ENCODE data around the gene LATS2.

The LATS2 gene

GRCh38 chr13:21033856-21034602, 27.4 kb downstream of the LATS2 start:
- TF ChIP-seq SP1 (IDR thresholded peaks at IDR 0.05) (no peak), LEF1 (IDR thresholded peaks at IDR 0.05; ENCODE audit: borderline replicate concordance) (no peak), ELF4 (IDR thresholded peaks at IDR 0.05) (no peak), SUZ12 (IDR thresholded peaks at IDR 0.05) (no peak), FOXA1 (IDR thresholded peaks at IDR 0.05) (no peak), ZNF384 (IDR thresholded peaks at IDR 0.05) (no peak), L3MBTL2 (conservative IDR thresholded peaks at IDR 0.05) (no peak)
- TF ChIP-seq, protein P1, sequence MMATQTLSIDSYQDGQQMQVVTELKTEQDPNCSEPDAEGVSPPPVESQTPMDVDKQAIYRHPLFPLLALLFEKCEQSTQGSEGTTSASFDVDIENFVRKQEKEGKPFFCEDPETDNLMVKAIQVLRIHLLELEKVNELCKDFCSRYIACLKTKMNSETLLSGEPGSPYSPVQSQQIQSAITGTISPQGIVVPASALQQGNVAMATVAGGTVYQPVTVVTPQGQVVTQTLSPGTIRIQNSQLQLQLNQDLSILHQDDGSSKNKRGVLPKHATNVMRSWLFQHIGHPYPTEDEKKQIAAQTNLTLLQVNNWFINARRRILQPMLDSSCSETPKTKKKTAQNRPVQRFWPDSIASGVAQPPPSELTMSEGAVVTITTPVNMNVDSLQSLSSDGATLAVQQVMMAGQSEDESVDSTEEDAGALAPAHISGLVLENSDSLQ (IDR thresholded peaks at IDR 0.05), result no peak
- no peak for DNase-seq (ENCODE audit: extremely low spot score)
- POLR2A ChIA-PET, result no interaction called here
- CTCF ChIA-PET, result interaction anchor here (0.6 kb wide), 1 partner anchor 1437 kb away, joined by 4 read pairs; no protein-coding TSS in a partner anchor

GRCh38 chr13:21033212-21033840, 28.1 kb downstream of the LATS2 start:
- no peak for TF ChIP-seq FOXM1 (IDR thresholded peaks at IDR 0.05; ENCODE audit: borderline replicate concordance)
- no peak for TF ChIP-seq CTBP1 (IDR thresholded peaks at IDR 0.05; ENCODE audit: borderline replicate concordance)
- POLR2A ChIA-PET, result no interaction called here
- no peak for DNase-seq (ENCODE audit: extremely low spot score)

DNA sequence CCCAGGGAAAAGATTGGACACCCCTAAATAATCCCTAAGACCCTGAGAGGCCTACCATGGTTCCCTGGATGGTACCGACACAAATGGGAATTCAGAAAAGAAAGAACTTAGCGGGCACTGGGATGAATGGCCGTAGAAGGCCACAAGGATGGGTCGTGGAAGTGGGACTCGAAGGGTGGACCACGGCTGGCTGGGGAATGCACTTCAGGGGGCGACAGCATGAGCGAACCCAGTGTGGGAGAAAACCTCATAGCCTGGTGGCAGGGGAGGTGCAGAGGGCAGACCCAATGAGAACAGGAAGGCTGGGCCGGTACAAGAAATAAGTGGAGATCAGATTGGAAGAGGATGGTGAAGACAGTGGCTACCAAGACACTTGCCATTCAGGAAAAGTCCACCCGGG, 28.7 kb downstream of the LATS2 start:
- no peak for TF ChIP-seq HDGF (IDR thresholded peaks at IDR 0.05; ENCODE audit: borderline replicate concordance)
- no peak for TF ChIP-seq SP1 (IDR thresholded peaks at IDR 0.05)
- TF ChIP-seq FOXA1 (IDR thresholded peaks at IDR 0.05), result no peak
- no peak for TF ChIP-seq SUZ12 (IDR thresholded peaks at IDR 0.05)
- no peak for TF ChIP-seq TARDBP (IDR thresholded peaks at IDR 0.05)
- TF ChIP-seq LEF1 (IDR thresholded peaks at IDR 0.05; ENCODE audit: borderline replicate concordance), result no peak
- TF ChIP-seq L3MBTL2 (conservative IDR thresholded peaks at IDR 0.05), result no peak
- TF ChIP-seq ZNF384 (IDR thresholded peaks at IDR 0.05), result no peak
- no peak for TF ChIP-seq CTBP1 (IDR thresholded peaks at IDR 0.05; ENCODE audit: borderline replicate concordance)
- TF ChIP-seq, protein P1 (IDR thresholded peaks at IDR 0.05), result no peak
- no peak for TF ChIP-seq FOXM1 (IDR thresholded peaks at IDR 0.05; ENCODE audit: borderline replicate concordance)
- ChIA-PET CTCF (interaction anchor here (0.6 kb wide), 1 partner anchor 9 kb away, joined by 6 read pairs; no protein-coding TSS in a partner anchor), POLR2A (no interaction called here)
- DNase-seq (ENCODE audit: extremely low spot score), result no peak

More at GRCh38 chr13:21033212-21033840, 28.1 kb downstream of the LATS2 start:
- CTCF ChIA-PET, result interaction anchor here (0.6 kb wide), 1 partner anchor 9 kb away, joined by 6 read pairs; no protein-coding TSS in a partner anchor

- no peak for DNase-seq (ENCODE audit: extremely low spot score)
- CTCF ChIA-PET, result no interaction called here
- TF ChIP-seq SP1 (IDR thresholded peaks at IDR 0.05) (no peak), L3MBTL2 (conservative IDR thresholded peaks at IDR 0.05) (no peak), FOXM1 (IDR thresholded peaks at IDR 0.05; ENCODE audit: borderline replicate concordance) (no peak), BHLHE40 (IDR thresholded peaks at IDR 0.05; ENCODE audit: borderline replicate concordance) (no peak), FOXA1 (IDR thresholded peaks at IDR 0.05) (no peak), ELF4 (IDR thresholded peaks at IDR 0.05) (no peak), TARDBP (IDR thresholded peaks at IDR 0.05) (no peak), NFRKB (IDR thresholded peaks at IDR 0.05) (no peak), HDGF (IDR thresholded peaks at IDR 0.05; ENCODE audit: borderline replicate concordance) (no peak), CTBP1 (IDR thresholded peaks at IDR 0.05; ENCODE audit: borderline replicate concordance) (no peak), SUZ12 (IDR thresholded peaks at IDR 0.05) (no peak), LEF1 (IDR thresholded peaks at IDR 0.05; ENCODE audit: borderline replicate concordance) (no peak), ZNF384 (IDR thresholded peaks at IDR 0.05) (no peak), FOXK2 (IDR thresholded peaks at IDR 0.05) (no peak)
- TF ChIP-seq, protein P1 (IDR thresholded peaks at IDR 0.05), result no peak
- POLR2A ChIA-PET, result no interaction called here
Observed at GRCh38 chr13:21031594-21032275, 29.7 kb downstream of the LATS2 start.

DNA sequence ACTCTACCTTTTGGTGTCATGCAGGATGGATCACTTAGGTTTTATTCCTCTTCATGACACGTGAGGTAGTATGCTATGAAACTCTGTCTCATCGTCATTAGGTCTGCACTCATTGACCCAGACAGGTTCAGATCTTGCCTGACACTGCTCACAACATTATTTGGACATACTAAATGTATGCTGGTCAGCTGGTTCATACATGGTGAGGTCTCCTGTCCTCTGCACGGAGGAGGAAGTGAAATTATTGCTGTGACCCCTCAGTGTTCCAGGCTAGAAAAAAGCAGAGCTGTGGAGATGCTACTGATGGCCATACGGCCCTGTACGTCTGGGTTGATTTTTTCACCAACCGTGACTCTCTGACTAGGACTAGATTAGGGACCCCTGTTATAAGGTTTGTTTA, 35.8 kb downstream of the LATS2 start:
- ChIA-PET POLR2A (no interaction called here), CTCF (no interaction called here)
- TF ChIP-seq NFRKB (IDR thresholded peaks at IDR 0.05) (no peak), L3MBTL2 (conservative IDR thresholded peaks at IDR 0.05) (no peak)
- no peak for DNase-seq (ENCODE audit: extremely low spot score)
